NCI-H146 treated with DMSO at 0.1 percent for 48 hours (cell line): ENCODE data around the gene KRT72.
"Not testable (repeated sequence)": the region's sequence is repeated elsewhere in the genome, so short reads cannot be mapped to it uniquely, and the experiment has no call there.

Experiments
- DNase-seq: peaks from one replicate; lab custom pipeline; 2025; ENCODE audit not compliant: unreplicated experiment; lab: John Stamatoyannopoulos, UW

Gene KRT72

DNA sequence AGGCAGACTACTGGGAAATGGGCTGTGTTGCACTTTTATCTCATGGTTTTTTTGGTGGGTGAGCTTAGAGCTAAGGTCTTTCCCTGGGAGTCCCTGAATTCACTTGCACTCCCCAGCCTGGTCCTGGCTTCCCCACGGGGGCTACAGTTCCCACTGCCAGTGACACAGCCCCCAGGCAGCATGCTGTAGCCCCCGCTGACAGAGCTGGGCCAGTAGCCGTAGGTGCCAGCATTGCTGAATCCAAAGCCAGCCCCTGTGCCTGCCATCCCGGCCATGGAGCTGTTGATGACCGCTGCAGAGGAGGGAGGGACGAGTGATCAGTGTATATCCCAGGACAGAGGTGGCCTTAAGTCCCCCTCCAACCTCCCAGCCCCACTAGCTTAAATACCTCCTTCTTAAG lies 6.9 kb upstream of the KRT72 start:
- no peak for DNase-seq

GRCh38 chr12:52607314-52607713 lies 6.1 kb upstream of the KRT72 start:
- DNase-seq: no peak

GRCh38 chr12:52606581-52607218 lies 5.4 kb upstream of the KRT72 start:
- DNase-seq: no peak

DNA sequence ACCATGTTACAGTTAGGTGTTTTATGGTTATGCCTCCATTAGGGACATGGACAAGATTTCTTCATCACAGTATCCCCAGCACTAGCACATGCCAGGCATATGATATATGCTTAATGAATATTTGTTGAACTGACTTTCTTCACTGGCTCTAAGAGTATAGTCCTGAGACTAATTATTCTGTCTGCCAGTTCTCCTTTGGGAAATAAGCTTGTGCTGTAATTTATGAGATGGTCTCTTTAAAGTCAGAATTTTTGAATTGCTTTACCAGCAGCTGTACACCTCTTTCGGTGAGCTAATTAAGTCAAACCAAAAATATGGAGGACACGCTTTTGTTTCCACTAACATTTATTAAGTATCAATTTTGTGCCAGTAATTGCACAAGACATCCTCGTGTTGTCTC lies 4.8 kb upstream of the KRT72 start:
- no peak for DNase-seq

DNA sequence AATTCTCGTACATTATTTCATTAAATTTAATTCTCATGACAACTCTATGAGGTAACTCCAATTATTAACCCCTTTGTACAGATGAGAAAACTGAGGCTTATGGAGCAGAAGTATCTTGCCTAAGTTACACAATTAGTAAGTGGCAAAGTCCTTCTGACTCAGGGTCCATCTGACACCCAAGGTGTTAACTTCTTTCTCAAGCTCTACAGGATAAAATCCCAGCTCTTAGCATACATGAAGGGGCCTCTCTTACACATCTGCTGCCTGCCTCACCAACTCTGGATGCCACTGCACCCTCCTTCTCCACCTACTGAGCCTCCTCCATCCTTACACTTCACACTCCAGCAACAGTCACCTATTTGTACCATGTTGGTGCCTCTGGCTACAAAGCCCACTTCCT lies 4.3 kb upstream of the KRT72 start:
- no peak for DNase-seq

GRCh38 chr12:52604859-52605258 lies 3.6 kb upstream of the KRT72 start:
- no peak for DNase-seq

DNA sequence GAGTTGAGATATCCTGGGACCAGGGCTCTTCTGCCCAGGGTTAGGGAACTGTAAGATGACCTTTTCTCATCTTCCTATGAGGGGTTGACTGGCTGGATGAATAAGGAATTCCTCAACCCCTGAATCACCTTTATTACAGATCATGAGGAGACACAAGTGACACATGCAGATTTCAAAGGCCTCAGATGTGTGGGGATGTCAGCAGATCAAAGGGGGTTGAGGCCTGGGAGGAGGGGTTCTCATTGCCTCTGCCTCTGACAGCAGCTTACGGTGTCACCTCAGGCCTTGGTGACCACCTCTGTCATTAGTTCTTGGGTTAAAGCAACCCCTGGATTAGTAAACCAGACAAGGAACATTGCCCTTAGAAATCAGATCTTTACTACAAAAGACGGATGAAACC lies 2.1 kb upstream of the KRT72 start:
- no peak for DNase-seq

DNA sequence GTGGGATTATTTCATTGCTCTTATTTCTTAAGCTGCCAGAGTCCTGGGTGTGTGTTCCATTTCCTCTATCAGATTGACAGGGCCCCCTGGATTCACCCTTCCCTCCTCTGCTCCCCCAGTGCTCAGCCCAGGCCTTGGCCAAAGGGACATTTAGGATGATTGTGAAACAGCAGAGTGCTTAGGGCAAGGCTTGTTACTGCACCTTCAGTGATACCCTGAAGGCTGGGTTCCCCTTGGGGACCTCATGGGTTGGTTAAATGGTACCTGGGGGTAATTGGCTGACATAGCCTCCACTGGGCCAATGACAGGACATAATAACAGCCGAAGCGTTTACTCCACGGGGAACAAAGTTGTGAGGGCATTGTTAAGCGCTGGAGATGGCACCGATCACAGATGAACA lies 1.3 kb upstream of the KRT72 start:
- no peak for DNase-seq

DNA sequence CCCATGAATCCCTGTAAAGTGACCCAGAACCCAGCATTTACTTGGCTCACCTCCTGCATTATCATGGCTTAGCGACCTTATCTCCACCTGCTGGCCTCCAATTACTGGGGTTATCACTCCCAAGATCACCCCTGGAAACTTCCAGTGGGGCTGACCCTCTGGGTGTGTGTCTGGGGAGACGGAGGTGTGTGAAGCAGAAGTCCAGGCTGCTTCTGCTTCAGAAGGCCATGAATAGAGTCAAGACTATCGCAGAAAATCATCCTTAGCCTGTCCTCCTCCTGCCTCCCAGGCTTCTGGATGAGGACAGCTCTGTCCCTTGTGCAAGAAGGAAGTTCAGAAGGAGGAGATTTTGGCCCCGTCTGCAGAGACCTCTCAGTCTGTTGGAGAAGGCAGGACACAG lies 408 bp upstream of the KRT72 start:
- no peak for DNase-seq

DNA sequence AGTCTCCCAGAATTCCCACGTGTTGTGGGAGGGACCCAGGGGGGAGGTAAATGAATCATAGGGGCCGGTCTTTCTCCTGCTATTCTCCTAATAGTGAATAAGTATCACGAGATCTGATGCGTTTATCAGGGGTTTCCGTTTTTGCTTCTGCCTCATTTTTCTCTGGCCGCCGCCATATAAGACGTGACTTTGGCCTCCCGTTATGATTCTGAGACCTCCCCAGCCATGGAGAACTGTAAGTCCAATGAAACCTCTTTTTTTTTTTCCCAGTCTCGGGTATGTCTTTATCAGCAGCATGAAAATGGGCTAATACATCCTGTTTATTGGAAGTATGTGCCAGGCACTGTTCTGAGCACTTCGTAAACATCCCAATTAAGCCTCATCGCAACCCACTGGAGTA lies 788 bp downstream of the KRT72 start:
- no peak for DNase-seq

DNA sequence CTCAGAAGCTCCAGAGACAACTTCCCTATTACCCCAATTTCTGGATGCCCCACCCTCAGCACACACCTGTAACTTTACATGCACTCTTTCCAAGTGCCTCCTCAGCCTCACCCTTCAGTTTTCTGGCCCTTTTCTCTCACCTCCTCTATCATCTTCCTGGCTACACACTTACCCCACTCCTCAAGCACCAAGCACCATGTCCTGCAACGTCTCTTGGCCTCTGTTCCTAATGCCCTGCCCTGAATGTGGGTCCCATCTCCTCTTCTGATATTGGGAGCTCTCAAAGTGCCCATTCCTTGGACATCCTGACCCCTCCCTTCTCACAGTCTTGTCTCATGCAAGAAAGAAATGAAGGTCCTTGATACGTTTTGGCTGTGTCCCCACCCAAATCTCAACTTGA lies 1.2 kb downstream of the KRT72 start:
- no peak for DNase-seq

- DNase-seq: no peak
Measured at GRCh38 chr12:52598966-52599365, 2.3 kb downstream of the KRT72 start.

DNA sequence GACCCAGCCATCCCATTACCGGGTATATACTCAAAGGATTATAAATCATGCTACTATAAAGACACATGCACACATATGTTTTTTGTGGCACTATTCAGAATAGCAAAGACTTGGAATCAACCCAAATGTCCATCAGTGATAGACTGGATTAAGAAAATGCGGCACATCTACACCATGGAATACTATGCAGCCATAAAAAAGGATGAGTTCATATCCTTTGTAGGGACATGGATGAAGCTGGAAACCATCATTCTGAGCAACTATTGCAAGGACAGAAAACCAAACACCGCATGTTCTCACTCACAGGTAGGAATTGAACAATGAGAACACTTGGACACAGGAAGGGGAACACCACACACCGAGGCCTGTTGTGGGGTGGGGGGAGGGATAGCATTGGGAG lies 7.0 kb downstream of the KRT72 start:
- DNase-seq: not testable (repeated sequence)

DNA sequence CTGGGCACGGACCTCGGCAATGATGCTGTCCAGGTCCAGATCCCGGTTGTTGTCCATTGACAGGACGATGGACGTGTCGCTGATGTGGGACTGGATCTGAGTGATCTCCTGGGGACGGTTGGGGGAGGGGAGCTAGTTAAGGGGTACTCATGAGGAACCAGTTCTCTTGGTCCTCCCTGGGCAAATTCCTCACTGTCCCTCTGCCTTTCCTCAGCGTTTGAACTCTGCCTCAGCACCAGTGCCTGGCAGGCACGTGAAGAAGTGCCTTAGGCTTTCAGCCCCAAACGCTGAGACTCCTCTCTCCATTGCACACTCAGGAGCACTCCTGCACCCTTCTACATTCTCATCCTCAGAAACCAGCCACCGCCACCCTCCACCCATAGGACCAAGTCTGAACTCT lies 9.7 kb downstream of the KRT72 start:
- DNase-seq: no peak

- no peak for DNase-seq
Measured at GRCh38 chr12:52590021-52590420, 11.2 kb downstream of the KRT72 start.

DNA sequence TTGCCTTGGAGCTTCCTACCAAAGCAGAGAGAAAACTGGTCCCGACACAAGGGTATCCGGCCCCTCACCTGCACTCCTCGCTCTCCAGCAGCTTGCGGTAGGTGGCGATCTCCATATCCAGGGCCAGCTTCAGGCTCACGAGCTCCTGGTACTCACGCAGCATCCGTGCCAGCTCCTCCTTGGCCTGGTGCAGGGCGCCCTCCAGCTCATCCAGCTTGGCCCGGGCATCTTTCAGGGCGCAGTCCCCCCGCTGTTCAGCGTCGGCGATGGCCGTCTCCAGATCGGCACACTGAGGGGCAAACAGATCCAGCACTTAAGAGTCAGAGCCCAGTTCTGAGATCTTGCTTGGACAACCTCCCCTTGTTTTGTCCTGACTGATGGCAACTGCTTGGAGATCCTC lies 13.7 kb downstream of the KRT72 start:
- DNase-seq: no peak

- no peak for DNase-seq
Measured at GRCh38 chr12:52585946-52586345, 15.3 kb downstream of the KRT72 start.

DNA sequence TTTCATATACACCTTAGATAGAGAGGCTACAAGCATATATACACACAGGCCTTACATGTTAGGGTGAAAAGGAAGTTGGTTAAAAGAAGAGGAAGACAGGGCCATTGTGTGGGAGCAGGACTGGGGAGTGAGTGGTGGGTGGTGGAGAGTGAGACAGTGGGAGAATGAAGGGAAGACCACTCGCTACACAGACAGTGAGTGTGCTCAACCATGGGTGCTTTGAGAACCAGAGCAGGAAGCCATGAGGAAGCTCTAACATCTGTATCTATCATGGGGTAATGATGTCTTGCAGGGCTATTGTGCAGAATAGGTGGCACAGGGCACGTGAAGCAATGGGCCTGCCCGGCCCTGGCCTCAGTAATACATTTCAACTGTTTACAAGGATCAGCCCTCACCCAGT lies 16.2 kb downstream of the KRT72 start:
- no peak for DNase-seq

GRCh38 chr12:52584156-52584682 lies 17.0 kb downstream of the KRT72 start:
- no peak for DNase-seq

GRCh38 chr12:52582971-52583456 lies 18.2 kb downstream of the KRT72 start:
- peak; percentile 9 for DNase-seq

- no peak for DNase-seq
Measured at GRCh38 chr12:52582486-52582885, 18.8 kb downstream of the KRT72 start.

- no peak for DNase-seq
Measured at GRCh38 chr12:52581481-52581880, 19.8 kb downstream of the KRT72 start.

GRCh38 chr12:52581066-52581465 lies 20.2 kb downstream of the KRT72 start:
- no peak for DNase-seq
